HG02642 (cell line): Measurements from ENCODE around the gene C11orf87.

ENCODE experiments used
- ATAC-seq: cut with Tn5 transposase; IDR thresholded peaks from one replicate; pipeline ENCODE4 v1.9.1; 2021; ENCODE audit warnings: mild to moderate bottlenecking; ENCODE audit not compliant: unreplicated experiment, poor library complexity

C11orf87 gene

GRCh38 chr11:109435121-109435742 lies 13.2 kb downstream of the C11orf87 start:
- ATAC-seq, result no peak

- ATAC-seq, result no peak
These were observed 17.7 kb downstream of the C11orf87 start for GRCh38 chr11:109439684-109440083.

GRCh38 chr11:109443052-109443451 lies 21.1 kb downstream of the C11orf87 start:
- ATAC-seq, result no peak

- ATAC-seq, result no peak
These were observed 32.9 kb downstream of the C11orf87 start for GRCh38 chr11:109454857-109455256.
